Measurements from ENCODE around the gene GSTCD.

- no peak for TF ChIP-seq CTCF (IDR thresholded peaks at IDR 0.05; ENCODE audit: poor library complexity)
- TF ChIP-seq EZH2 (IDR thresholded peaks at IDR 0.05; ENCODE audit: borderline replicate concordance) = no peak
These were observed 126.6 kb downstream of the GSTCD start for GRCh38 chr4:105835177-105835576.

All from hepatocyte (in vitro differentiated cells).